ENCODE measurements around the gene FHL1.

GRCh38 chrX:136128743-136129142 is 18.6 kb upstream of the FHL1 start:
- TF ChIP-seq CTCF (IDR thresholded peaks at IDR 0.05) (no peak), POLR2AphosphoS5 (IDR thresholded peaks at IDR 0.05) (no peak), POLR2A (IDR thresholded peaks at IDR 0.05) (no peak), EP300 (IDR thresholded peaks at IDR 0.05) (no peak)

Measured in sigmoid colon (tissue), 4 donors.